Activated CD4-positive, alpha-beta T cell treated with anti-CD3 and anti-CD28 coated beads for 1 hour (primary cell): Measurements from ENCODE around the gene GRIN1.
A peak's percentile ranks its signal among the peaks of the same experiment; 100 is the strongest.

ENCODE experiments used
- DNase-seq: peaks from one replicate; pipeline ENCODE4 v3.0.0-alpha.2; 2020

The GRIN1 gene

GRCh38 chr9:137149363-137149762 is 10.4 kb downstream of the GRIN1 start:
- DNase-seq: no peak

- no peak for DNase-seq
These were observed 11.1 kb downstream of the GRIN1 start for GRCh38 chr9:137149942-137150616.

GRCh38 chr9:137150617-137151457 is 11.9 kb downstream of the GRIN1 start:
- DNase-seq: no peak

GRCh38 chr9:137152844-137153405 is 14.0 kb downstream of the GRIN1 start:
- no peak for DNase-seq

- peak; percentile 43 for DNase-seq
These were observed 17.8 kb downstream of the GRIN1 start for GRCh38 chr9:137156567-137157375.

GRCh38 chr9:137157618-137158415 is 18.9 kb downstream of the GRIN1 start:
- no peak for DNase-seq

- no peak for DNase-seq
These were observed 19.7 kb downstream of the GRIN1 start for GRCh38 chr9:137158625-137159024.

GRCh38 chr9:137159105-137160053 is 20.4 kb downstream of the GRIN1 start:
- DNase-seq: no peak

GRCh38 chr9:137160054-137160425 is 21.1 kb downstream of the GRIN1 start:
- DNase-seq: no peak

GRCh38 chr9:137160716-137161557 is 22.0 kb downstream of the GRIN1 start:
- no peak for DNase-seq

- no peak for DNase-seq
These were observed 22.9 kb downstream of the GRIN1 start for GRCh38 chr9:137161558-137162486.

GRCh38 chr9:137162505-137163364 is 23.8 kb downstream of the GRIN1 start:
- no peak for DNase-seq

GRCh38 chr9:137163365-137163715 is 24.4 kb downstream of the GRIN1 start:
- DNase-seq: no peak

GRCh38 chr9:137163805-137164204 is 24.9 kb downstream of the GRIN1 start:
- no peak for DNase-seq

GRCh38 chr9:137164370-137165249 is 25.7 kb downstream of the GRIN1 start:
- no peak for DNase-seq

- DNase-seq: no peak
These were observed 26.4 kb downstream of the GRIN1 start for GRCh38 chr9:137165250-137165836.
